ENCODE data around the gene SASH1.

GRCh38 chr6:148472171-148473105 lies 129.8 kb downstream of the SASH1 start:
- TF ChIP-seq EZH2 (IDR thresholded peaks at IDR 0.05; ENCODE audit: insufficient read depth, poor library complexity, severe bottlenecking) (no peak), EZH2phosphoT487 (IDR thresholded peaks at IDR 0.05; ENCODE audit: insufficient read depth, low read depth) (no peak)

Data from GM23248 (cell line).